ENCODE results near the gene ERRFI1. TPM values are rescaled to one million over a fixed set of nuclear protein-coding genes. Genes with fewer than 3 reads are reported as not detected.
A peak's percentile ranks its signal among the peaks of the same experiment; 100 is the strongest.

ERRFI1 gene
- total and polyA plus RNA-seq, 4 donors = 60.7 to 424 (median 106) TPM

DNA sequence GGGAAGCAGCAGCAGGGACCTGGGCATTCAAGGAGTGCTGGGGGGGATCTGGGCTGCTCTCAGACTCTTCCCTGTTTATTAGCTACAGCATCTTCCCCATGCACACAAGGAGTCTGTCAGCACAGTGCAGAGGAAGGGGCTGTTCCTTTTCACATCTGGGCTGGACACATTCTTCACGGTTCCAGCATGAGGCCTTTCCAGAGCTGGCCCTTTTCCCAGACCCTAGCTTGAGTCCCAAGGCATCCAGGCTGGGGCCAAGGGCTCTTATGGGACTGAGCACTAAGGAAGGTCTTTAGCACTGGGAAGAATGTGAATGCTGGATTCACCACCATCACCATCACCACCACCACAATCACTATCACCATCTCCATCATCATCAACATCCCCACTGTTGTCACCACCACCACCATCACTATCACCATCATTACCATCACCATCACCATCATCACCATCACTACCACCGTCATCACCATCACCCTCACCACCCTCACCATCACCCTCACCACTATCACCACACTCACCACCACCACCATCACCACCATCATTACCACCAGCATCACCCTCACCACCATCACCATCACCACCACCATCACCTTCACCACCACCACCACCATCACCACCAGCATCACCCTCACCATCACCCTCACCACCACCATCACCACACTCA lies 36.2 kb downstream of the ERRFI1 start:
- peak in 1 of 2 donors; percentile 7 for TF ChIP-seq RXRA (IDR thresholded peaks at IDR 0.05)
- TF ChIP-seq, protein P1, sequence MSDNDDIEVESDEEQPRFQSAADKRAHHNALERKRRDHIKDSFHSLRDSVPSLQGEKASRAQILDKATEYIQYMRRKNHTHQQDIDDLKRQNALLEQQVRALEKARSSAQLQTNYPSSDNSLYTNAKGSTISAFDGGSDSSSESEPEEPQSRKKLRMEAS (IDR thresholded peaks at IDR 0.05) = no peak
- DNase-seq (ENCODE audit: low spot score) = no peak
- Histone ChIP-seq H3K9ac (ENCODE audit: low read depth in 1 of 2, low read length in 2 of 2) (no peak overlapping the region), H3K36me3 (ENCODE audit: control insufficient read depth in 4 of 4, insufficient read depth in 3 of 4, low read depth in 1 of 4, low read length in 3 of 4) (peaks cover 2 to 15% (median 9%) of the 10 kb centered on the region in 4 donors), H3K4me1 (ENCODE audit: control insufficient read depth in 4 of 4, insufficient read depth in 4 of 4, low read length in 3 of 4) (no peaks in the 10 kb centered on the region), H3K9me3 (ENCODE audit: control insufficient read depth in 4 of 4, low read length in 3 of 4) (no peaks in the 10 kb centered on the region), H3K27ac (ENCODE audit: low read depth in 1 of 2, low read length in 2 of 2) (no peak overlapping the region), H3K4me3 (ENCODE audit: low read depth in 1 of 3, low read length in 3 of 3) (no peak overlapping the region), H3K27me3 (ENCODE audit: control insufficient read depth in 4 of 4, insufficient read depth in 4 of 4, low read length in 3 of 4) (no peaks in the 10 kb centered on the region)
- WGBS = 79% methylated on average over 2 of the region's 2 CpGs

GRCh38 chr1:7988576-7988975 lies 37.5 kb downstream of the ERRFI1 start:
- TF ChIP-seq HNF4G (IDR thresholded peaks at IDR 0.05) = no peak
- no peak for TF ChIP-seq FOXA2 (IDR thresholded peaks at IDR 0.05)
- TF ChIP-seq ATF3 (IDR thresholded peaks at IDR 0.05) = no peak
- TF ChIP-seq TAF1 (conservative IDR thresholded peaks at IDR 0.05) = no peak
- TF ChIP-seq, protein P1 (IDR thresholded peaks at IDR 0.05) = no peak
- no peak for TF ChIP-seq RXRA (IDR thresholded peaks at IDR 0.05)
- no peak for TF ChIP-seq EGR1 (IDR thresholded peaks at IDR 0.05; ENCODE audit: low read depth in 2 of 2)
- TF ChIP-seq CTCF (IDR thresholded peaks at IDR 0.05; ENCODE audit: low read depth, low read length, missing input control) = no peak
- no peak for TF ChIP-seq FOXA1 (IDR thresholded peaks at IDR 0.05)
- no peak for TF ChIP-seq SP1 (IDR thresholded peaks at IDR 0.05)
- TF ChIP-seq YY1 (IDR thresholded peaks at IDR 0.05) = no peak
- no peak for TF ChIP-seq NR2F2 (IDR thresholded peaks at IDR 0.05)
- TF ChIP-seq JUND (IDR thresholded peaks at IDR 0.05) = no peak
- TF ChIP-seq HNF4A (conservative IDR thresholded peaks at IDR 0.05) = no peak
- no peak for TF ChIP-seq RAD21 (IDR thresholded peaks at IDR 0.05)
- no peak for TF ChIP-seq GABPA (IDR thresholded peaks at IDR 0.05 in 1 of 2, conservative IDR thresholded peaks at IDR 0.05 in 1 of 2)
- TF ChIP-seq, protein P2, sequence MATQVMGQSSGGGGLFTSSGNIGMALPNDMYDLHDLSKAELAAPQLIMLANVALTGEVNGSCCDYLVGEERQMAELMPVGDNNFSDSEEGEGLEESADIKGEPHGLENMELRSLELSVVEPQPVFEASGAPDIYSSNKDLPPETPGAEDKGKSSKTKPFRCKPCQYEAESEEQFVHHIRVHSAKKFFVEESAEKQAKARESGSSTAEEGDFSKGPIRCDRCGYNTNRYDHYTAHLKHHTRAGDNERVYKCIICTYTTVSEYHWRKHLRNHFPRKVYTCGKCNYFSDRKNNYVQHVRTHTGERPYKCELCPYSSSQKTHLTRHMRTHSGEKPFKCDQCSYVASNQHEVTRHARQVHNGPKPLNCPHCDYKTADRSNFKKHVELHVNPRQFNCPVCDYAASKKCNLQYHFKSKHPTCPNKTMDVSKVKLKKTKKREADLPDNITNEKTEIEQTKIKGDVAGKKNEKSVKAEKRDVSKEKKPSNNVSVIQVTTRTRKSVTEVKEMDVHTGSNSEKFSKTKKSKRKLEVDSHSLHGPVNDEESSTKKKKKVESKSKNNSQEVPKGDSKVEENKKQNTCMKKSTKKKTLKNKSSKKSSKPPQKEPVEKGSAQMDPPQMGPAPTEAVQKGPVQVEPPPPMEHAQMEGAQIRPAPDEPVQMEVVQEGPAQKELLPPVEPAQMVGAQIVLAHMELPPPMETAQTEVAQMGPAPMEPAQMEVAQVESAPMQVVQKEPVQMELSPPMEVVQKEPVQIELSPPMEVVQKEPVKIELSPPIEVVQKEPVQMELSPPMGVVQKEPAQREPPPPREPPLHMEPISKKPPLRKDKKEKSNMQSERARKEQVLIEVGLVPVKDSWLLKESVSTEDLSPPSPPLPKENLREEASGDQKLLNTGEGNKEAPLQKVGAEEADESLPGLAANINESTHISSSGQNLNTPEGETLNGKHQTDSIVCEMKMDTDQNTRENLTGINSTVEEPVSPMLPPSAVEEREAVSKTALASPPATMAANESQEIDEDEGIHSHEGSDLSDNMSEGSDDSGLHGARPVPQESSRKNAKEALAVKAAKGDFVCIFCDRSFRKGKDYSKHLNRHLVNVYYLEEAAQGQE (IDR thresholded peaks at IDR 0.05) = no peak
- Histone ChIP-seq H3K4me1 (ENCODE audit: control insufficient read depth in 4 of 4, insufficient read depth in 4 of 4, low read length in 3 of 4) (peaks cover 0 to 5% (median 3%) of the 10 kb centered on the region in 4 donors), H3K27me3 (ENCODE audit: control insufficient read depth in 4 of 4, insufficient read depth in 4 of 4, low read length in 3 of 4) (no peaks in the 10 kb centered on the region), H3K9ac (ENCODE audit: low read depth in 1 of 2, low read length in 2 of 2) (no peak overlapping the region), H3K36me3 (ENCODE audit: control insufficient read depth in 4 of 4, insufficient read depth in 3 of 4, low read depth in 1 of 4, low read length in 3 of 4) (peaks cover 5 to 23% (median 13%) of the 10 kb centered on the region in 4 donors), H3K27ac (ENCODE audit: low read depth in 1 of 2, low read length in 2 of 2) (no peak overlapping the region), H3K4me3 (ENCODE audit: low read depth in 1 of 3, low read length in 3 of 3) (no peak overlapping the region), H3K9me3 (ENCODE audit: control insufficient read depth in 4 of 4, low read length in 3 of 4) (no peaks in the 10 kb centered on the region)
- WGBS = 94% methylated on average over 1 of the region's 1 CpG
- DNase-seq (ENCODE audit: low spot score) = no peak

All from liver (tissue), 9 donors.